ENCODE data around the gene CNTNAP4.

DNA sequence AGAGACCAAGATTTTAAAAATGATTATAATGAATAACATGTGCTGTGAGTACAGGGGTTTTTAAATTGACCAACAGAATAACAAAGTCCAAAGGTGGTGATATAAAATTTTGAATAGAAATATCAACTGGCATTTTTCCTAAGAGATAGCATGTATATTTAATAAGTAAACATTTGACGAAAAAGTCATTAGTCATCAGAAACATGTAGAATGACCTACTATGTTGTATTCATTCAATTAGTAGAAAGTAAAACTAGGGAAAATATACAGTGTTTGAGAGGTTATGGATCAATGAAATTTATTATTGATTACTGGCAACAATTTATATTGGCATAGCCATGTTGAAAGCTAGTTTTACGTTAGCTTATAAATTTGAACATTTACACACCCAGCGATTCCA is 30.6 kb upstream of the CNTNAP4 start:
- TF ChIP-seq, protein P1, sequence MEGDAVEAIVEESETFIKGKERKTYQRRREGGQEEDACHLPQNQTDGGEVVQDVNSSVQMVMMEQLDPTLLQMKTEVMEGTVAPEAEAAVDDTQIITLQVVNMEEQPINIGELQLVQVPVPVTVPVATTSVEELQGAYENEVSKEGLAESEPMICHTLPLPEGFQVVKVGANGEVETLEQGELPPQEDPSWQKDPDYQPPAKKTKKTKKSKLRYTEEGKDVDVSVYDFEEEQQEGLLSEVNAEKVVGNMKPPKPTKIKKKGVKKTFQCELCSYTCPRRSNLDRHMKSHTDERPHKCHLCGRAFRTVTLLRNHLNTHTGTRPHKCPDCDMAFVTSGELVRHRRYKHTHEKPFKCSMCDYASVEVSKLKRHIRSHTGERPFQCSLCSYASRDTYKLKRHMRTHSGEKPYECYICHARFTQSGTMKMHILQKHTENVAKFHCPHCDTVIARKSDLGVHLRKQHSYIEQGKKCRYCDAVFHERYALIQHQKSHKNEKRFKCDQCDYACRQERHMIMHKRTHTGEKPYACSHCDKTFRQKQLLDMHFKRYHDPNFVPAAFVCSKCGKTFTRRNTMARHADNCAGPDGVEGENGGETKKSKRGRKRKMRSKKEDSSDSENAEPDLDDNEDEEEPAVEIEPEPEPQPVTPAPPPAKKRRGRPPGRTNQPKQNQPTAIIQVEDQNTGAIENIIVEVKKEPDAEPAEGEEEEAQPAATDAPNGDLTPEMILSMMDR (IDR thresholded peaks at IDR 0.05 in 2 of 3, conservative IDR thresholded peaks at IDR 0.05 in 1 of 3; ENCODE audit: borderline replicate concordance in 1 of 3, insufficient read depth in 1 of 3, low read depth in 2 of 3, low read length in 2 of 3), result no peak
- no peak for TF ChIP-seq EZH2 (IDR thresholded peaks at IDR 0.05)
- no peak for TF ChIP-seq POLR2A (IDR thresholded peaks at IDR 0.05; ENCODE audit: borderline replicate concordance, extremely low read depth, insufficient read depth, insufficient read length)
- TF ChIP-seq, protein P2, sequence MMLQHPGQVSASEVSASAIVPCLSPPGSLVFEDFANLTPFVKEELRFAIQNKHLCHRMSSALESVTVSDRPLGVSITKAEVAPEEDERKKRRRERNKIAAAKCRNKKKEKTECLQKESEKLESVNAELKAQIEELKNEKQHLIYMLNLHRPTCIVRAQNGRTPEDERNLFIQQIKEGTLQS (IDR thresholded peaks at IDR 0.05), result no peak

Data from HCT116 (cell line).